Bronchial epithelial cell (primary cell): ENCODE data around the gene SCN10A. TPM values are rescaled to one million over a fixed set of nuclear protein-coding genes. Genes with fewer than 3 reads are reported as not detected.

Experiments
- DNase-seq: peaks from one replicate; pipeline ENCODE4 v3.0.0-alpha.2; 2010; ENCODE audit warnings: low read depth
- FAIRE-seq: peaks from 2 replicates; lab custom pipeline; 2011; peaks lifted over from hg19 to GRCh38; lab: Jason Lieb, UNC
- H3K27me3 ChIP-seq: 2 replicates; pipeline ENCODE4 v1.5.1; 2011; ENCODE audit warnings: low read length; ENCODE audit not compliant: control insufficient read depth, insufficient read depth
- H3K36me3 ChIP-seq: 2 replicates; pipeline ENCODE4 v1.5.1; 2011; ENCODE audit warnings: low read length; ENCODE audit not compliant: control insufficient read depth, insufficient read depth
- H3K4me3 ChIP-seq: 2 replicates; pipeline ENCODE4 v1.5.1; 2011; ENCODE audit warnings: mild to moderate bottlenecking, low read depth, low read length, control low read depth
- total RNA-seq: library from RNA; depleted of rRNA; stranded (reverse); fragments of >200 nt; gene quantifications from 2 replicates; pipeline ENCODE4 v1.2.1, GENCODE V29; 2014
- TF ChIP-seq, protein P1 (sequence below): IDR thresholded peaks from 2 replicates; pipeline ENCODE4 v1.5.1; 2011; ENCODE audit warnings: mild to moderate bottlenecking, moderate library complexity, low read length, control low read depth, inconsistent platforms; ENCODE audit not compliant: insufficient read depth, severe bottlenecking

The SCN10A gene
- total RNA-seq, 1 donor from 2014 or later = not detected

DNA sequence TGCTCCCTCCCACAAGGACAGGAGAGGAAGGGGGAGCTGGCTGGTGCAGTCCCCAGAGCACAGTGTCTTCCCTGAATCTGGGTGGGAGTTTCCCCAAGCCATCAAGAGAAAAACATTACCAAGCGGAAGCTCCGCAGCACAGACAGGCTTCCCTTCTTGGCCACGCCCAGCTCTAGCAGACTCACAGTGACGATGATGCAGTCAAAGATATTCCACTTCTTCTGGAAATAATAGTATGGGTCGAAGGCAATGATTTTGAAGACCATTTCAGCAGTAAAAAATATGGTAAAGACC, 76.7 kb downstream of the SCN10A start:
- H3K27me3 ChIP-seq = no peaks in the 10 kb centered on the region
- H3K36me3 ChIP-seq = no peaks in the 10 kb centered on the region
- TF ChIP-seq, protein P1, sequence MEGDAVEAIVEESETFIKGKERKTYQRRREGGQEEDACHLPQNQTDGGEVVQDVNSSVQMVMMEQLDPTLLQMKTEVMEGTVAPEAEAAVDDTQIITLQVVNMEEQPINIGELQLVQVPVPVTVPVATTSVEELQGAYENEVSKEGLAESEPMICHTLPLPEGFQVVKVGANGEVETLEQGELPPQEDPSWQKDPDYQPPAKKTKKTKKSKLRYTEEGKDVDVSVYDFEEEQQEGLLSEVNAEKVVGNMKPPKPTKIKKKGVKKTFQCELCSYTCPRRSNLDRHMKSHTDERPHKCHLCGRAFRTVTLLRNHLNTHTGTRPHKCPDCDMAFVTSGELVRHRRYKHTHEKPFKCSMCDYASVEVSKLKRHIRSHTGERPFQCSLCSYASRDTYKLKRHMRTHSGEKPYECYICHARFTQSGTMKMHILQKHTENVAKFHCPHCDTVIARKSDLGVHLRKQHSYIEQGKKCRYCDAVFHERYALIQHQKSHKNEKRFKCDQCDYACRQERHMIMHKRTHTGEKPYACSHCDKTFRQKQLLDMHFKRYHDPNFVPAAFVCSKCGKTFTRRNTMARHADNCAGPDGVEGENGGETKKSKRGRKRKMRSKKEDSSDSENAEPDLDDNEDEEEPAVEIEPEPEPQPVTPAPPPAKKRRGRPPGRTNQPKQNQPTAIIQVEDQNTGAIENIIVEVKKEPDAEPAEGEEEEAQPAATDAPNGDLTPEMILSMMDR = no peak
- FAIRE-seq (no peak), DNase-seq (no peak)
- H3K4me3 ChIP-seq = no peak overlapping the region

DNA sequence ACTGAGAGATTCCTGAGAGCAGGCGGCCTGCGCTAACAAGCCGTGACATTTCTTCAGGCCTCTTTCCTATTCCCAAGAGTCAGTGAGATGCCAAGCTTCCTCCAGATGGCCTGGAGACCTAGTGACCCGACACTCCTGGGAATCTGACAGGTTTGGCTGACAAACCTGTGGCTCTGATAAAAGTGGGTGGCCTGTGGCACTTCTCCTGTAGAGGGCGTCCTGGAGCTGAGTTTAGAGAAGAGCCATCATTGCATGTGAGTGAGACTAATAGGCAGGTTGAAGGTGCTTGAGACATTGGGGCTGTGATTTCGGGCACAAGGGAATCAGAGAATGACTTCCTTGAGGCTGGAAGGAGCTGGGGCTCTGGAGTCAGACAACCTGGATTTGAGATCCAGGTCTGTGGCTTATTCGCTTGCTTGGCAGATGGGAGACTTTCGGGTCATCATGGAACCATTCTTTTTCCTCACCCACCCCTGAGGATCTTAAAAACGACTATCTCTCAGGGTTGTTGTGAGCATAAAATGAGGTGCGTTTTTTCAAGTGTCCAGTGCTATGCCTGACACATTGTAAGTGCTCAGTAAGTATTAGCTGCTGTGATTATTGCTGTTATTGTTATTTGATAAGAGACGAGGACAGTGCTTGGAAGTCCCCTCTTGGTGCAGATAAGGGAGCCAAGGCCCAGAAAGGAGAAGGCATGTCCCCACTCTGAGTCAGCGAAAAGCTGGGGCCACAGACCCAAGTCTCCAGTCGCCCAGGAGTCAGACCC, 77.2 kb downstream of the SCN10A start:
- TF ChIP-seq, protein P1 = peak; percentile 69
- Histone ChIP-seq H3K4me3 (no peak overlapping the region), H3K27me3 (no peaks in the 10 kb centered on the region), H3K36me3 (no peaks in the 10 kb centered on the region)
- peak; percentile 47 for FAIRE-seq
- peak; percentile 38 for DNase-seq

DNA sequence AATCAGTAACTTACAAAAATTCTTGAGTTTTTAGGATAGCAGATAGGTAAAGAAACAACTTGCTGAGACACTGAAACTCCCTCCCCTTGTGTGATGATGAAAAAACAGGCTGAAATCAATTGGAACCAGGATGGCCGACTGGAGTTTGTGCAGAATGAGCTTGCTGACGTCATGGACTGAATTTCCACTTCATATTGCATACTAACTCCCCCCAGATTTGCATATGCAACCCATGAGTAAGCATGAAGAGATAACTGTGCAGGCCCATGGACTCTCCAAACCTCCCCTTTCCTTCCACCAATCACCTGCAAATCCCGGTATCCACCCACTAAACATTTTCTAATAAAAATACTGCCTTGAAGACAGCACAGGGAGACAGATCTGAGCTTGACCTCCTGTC, 84.5 kb downstream of the SCN10A start:
- H3K4me3 ChIP-seq = no peak overlapping the region
- TF ChIP-seq, protein P1 = no peak
- no peak for DNase-seq
- no peaks in the 10 kb centered on the region for H3K27me3 ChIP-seq
- no peaks in the 10 kb centered on the region for H3K36me3 ChIP-seq
- FAIRE-seq = no peak

DNA sequence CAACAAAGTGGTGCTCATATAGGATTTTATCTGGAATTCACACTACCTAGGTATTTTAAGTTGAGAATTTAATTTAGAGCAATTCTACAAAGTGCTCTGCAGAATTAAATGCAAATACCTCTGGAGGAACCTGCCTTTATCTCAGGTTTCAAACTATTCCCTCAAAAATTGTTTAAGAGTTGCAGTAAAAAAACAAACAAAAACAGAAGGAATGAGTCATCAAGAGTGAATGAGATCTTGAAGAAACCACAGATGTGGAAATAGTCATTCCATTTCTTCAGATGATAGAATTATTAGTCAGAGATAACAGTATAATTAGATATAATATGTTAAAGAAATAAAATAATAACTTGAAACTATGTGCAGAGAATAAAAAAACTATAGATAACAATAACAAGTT, 85.7 kb downstream of the SCN10A start:
- Histone ChIP-seq H3K27me3 (no peaks in the 10 kb centered on the region), H3K4me3 (no peak overlapping the region), H3K36me3 (no peaks in the 10 kb centered on the region)
- TF ChIP-seq, protein P1 = no peak
- no peak for FAIRE-seq
- DNase-seq = peak; percentile 78

DNA sequence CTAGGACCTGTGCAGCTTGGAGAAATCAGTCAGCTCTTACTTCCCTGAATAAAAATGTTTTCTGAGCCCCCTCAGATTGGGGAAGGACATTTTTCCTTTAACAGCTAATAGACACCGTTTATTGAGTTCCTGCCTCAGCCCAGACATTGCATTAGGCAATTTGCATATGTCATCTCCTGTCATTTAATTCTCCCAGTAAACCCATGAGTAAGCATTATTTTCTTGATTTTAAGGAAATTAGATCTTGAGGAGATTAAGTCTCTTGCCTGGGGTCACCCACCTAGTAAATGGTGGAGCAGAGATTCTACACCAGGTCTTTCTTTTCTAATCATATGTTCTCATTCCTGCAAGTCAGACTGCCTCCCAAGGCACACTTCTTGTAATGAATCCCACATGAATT, 88.0 kb downstream of the SCN10A start:
- TF ChIP-seq, protein P1 = no peak
- DNase-seq (no peak), FAIRE-seq (no peak)
- H3K36me3 ChIP-seq = no peaks in the 10 kb centered on the region
- H3K4me3 ChIP-seq = no peak overlapping the region
- peaks cover 1% of the 10 kb centered on the region for H3K27me3 ChIP-seq

DNA sequence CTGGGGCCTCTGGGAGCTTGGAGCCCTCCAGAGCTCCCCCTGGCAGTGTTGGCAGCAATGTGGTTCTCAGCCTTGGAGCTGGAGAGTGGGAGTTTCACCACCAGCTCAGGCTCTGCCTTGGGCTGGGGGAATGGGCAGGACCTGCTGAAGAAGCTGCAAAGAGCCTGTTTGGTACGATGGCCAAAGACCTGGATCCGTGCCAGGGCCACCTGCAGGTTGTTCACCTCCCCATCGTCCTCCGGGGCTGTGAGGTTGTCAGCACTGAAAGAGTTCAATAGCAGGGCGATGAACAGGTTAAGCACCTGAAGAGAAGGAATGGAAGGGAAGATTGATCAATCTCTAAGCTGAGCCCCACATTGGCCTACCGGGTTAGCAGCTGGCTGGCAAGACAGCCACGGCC, 89.3 kb downstream of the SCN10A start:
- DNase-seq (no peak), FAIRE-seq (no peak)
- Histone ChIP-seq H3K4me3 (no peak overlapping the region), H3K27me3 (peaks cover 1% of the 10 kb centered on the region), H3K36me3 (no peaks in the 10 kb centered on the region)
- TF ChIP-seq, protein P1 = no peak
